Neuronal stem cell (in vitro differentiated cells): ENCODE measurements around the gene UROS.

Source experiments
- DNase-seq: peaks from one replicate; pipeline ENCODE4 v3.0.0-alpha.2; 2013; ENCODE audit warnings: low spot score
- H2AFZ ChIP-seq: one replicate; pipeline ENCODE4 v1.6.1; 2013; ENCODE audit warnings: mild to moderate bottlenecking, low read length, inconsistent platforms
- H2AK5ac ChIP-seq: 2 replicates; pipeline ENCODE4 v1.6.1; 2013; ENCODE audit warnings: low read depth, mild to moderate bottlenecking, inconsistent platforms, low read length, moderate library complexity, mixed read lengths
- H2BK120ac ChIP-seq: 2 replicates; pipeline ENCODE4 v1.6.1; 2013; ENCODE audit warnings: low read depth, mild to moderate bottlenecking, inconsistent platforms, low read length, moderate library complexity, mixed read lengths
- H2BK12ac ChIP-seq: one replicate; pipeline ENCODE4 v1.6.1; 2013; ENCODE audit warnings: low read length, inconsistent platforms
- H2BK15ac ChIP-seq: 2 replicates; pipeline ENCODE4 v1.6.1; 2013; ENCODE audit warnings: mild to moderate bottlenecking, low read length, inconsistent platforms, mixed read lengths
- H2BK5ac ChIP-seq: one replicate; pipeline ENCODE4 v1.6.1; 2013; ENCODE audit warnings: inconsistent platforms, mild to moderate bottlenecking, low read length, moderate library complexity
- H3K14ac ChIP-seq: one replicate; pipeline ENCODE4 v1.6.1; 2013; ENCODE audit warnings: low read length, inconsistent platforms
- H3K18ac ChIP-seq: 2 replicates; pipeline ENCODE4 v1.6.1; 2013; ENCODE audit warnings: low read length, inconsistent platforms
- H3K23ac ChIP-seq: 2 replicates; pipeline ENCODE4 v1.6.1; 2013; ENCODE audit warnings: low read depth, mild to moderate bottlenecking, mixed read lengths, low read length, inconsistent platforms; ENCODE audit not compliant: poor library complexity
- H3K27ac ChIP-seq: replicated peaks from 3 replicates; pipeline ENCODE4 v1.5.1; 2013; ENCODE audit warnings: low read length, inconsistent platforms
- H3K27me3 ChIP-seq, 3 experiments: 2 replicates each; pipeline ENCODE4 v1.6.1; 2013; ENCODE audit warnings: low read length in 3 of 3, mild to moderate bottlenecking in 2 of 3, inconsistent platforms in 1 of 3, low read depth in 1 of 3, mixed read lengths in 1 of 3, moderate library complexity in 1 of 3; ENCODE audit not compliant: control insufficient read depth in 3 of 3, insufficient read depth in 3 of 3
- H3K36me3 ChIP-seq, 2 donors: replicated peaks in 1 of 2; 2 replicates each; pipeline ENCODE4 v1.6.1; 2013; ENCODE audit warnings: low read length in 2 of 2; ENCODE audit not compliant: control insufficient read depth in 2 of 2, insufficient read depth in 2 of 2
- H3K4ac ChIP-seq: 2 replicates; pipeline ENCODE4 v1.6.1; 2013; ENCODE audit warnings: inconsistent platforms, mild to moderate bottlenecking, low read length, moderate library complexity
- H3K4me1 ChIP-seq, 2 donors: 1 replicate in 1 of 2; 2 replicates in 1 of 2; pipeline ENCODE4 v1.6.1; 2013; ENCODE audit warnings: low read length in 2 of 2, low read depth in 1 of 2; ENCODE audit not compliant: control insufficient read depth in 2 of 2, insufficient read depth in 1 of 2
- H3K4me2 ChIP-seq: one replicate; pipeline ENCODE4 v1.6.1; 2013; ENCODE audit warnings: mild to moderate bottlenecking, low read length, inconsistent platforms; ENCODE audit not compliant: insufficient read depth, poor library complexity, severe bottlenecking
- H3K4me3 ChIP-seq, 2 donors: 2 replicates each; pipeline ENCODE4 v1.5.1; 2013; ENCODE audit warnings: low read length in 2 of 2, mild to moderate bottlenecking in 2 of 2, inconsistent platforms in 1 of 2, moderate library complexity in 1 of 2
- H3K79me1 ChIP-seq: one replicate; pipeline ENCODE4 v1.6.1; 2013; ENCODE audit warnings: low read depth, mild to moderate bottlenecking, inconsistent platforms, low read length, moderate library complexity
- H3K9ac ChIP-seq: one replicate; pipeline ENCODE4 v1.6.1; 2013; ENCODE audit warnings: mild to moderate bottlenecking, low read depth, low read length, inconsistent platforms; ENCODE audit not compliant: poor library complexity
- H3K9me3 ChIP-seq, 2 donors: replicated peaks in 1 of 2; 2 replicates each; pipeline versions ENCODE3 to v1.6.1; 2013; ENCODE audit warnings: low read length in 2 of 2, mild to moderate bottlenecking in 2 of 2, inconsistent platforms in 1 of 2, low read depth in 1 of 2, mixed read lengths in 1 of 2, moderate library complexity in 1 of 2; ENCODE audit not compliant: control insufficient read depth in 2 of 2, insufficient read depth in 1 of 2
- H4K8ac ChIP-seq: one replicate; pipeline ENCODE4 v1.6.1; 2013; ENCODE audit warnings: low read depth, mild to moderate bottlenecking, inconsistent platforms, low read length, moderate library complexity
- H4K91ac ChIP-seq: one replicate; pipeline ENCODE4 v1.6.1; 2013; ENCODE audit warnings: low read length, low read depth, mild to moderate bottlenecking, inconsistent platforms; ENCODE audit not compliant: poor library complexity
- WGBS, 2 donors: extraction: QIAGEN DNeasy Blood & Tissue Kit; methylation state at CpG; one replicate each; pipeline ENCODE4 v1.1.7; 2013; ENCODE audit warnings: missing lambda C conversion rate in 2 of 2, mixed read lengths in 1 of 2; ENCODE audit not compliant: insufficient read length in 2 of 2, insufficient replicate concordance in 1 of 2; ENCODE audit errors: extremely low coverage in 2 of 2; 5-methylcytosine and 5-hydroxymethylcytosine counted together

UROS gene

GRCh38 chr10:125840955-125841354 is 17.9 kb upstream of the UROS start:
- no peak overlapping the region for H2BK120ac ChIP-seq
- no peak overlapping the region for H2BK5ac ChIP-seq
- no peak overlapping the region for H3K4me2 ChIP-seq
- H3K27me3 ChIP-seq, result peaks cover 0 to 1% (median 0%) of the 10 kb centered on the region in 3 experiments
- no peaks in the 10 kb centered on the region for H3K79me1 ChIP-seq
- H3K14ac ChIP-seq, result no peak overlapping the region
- no peak for DNase-seq
- no peak overlapping the region for H4K8ac ChIP-seq
- no peak overlapping the region for H2BK12ac ChIP-seq
- H2AFZ ChIP-seq, result no peak overlapping the region
- H3K23ac ChIP-seq, result no peak overlapping the region
- H2BK15ac ChIP-seq, result no peak overlapping the region
- no peak overlapping the region for H3K27ac ChIP-seq
- no peak overlapping the region for H3K18ac ChIP-seq
- H3K36me3 ChIP-seq, result peaks cover 47 to 97% of the 10 kb centered on the region in 2 donors
- no peak overlapping the region for H2AK5ac ChIP-seq
- H4K91ac ChIP-seq, result no peak overlapping the region
- H3K4ac ChIP-seq, result no peak overlapping the region
- no peak overlapping the region for H3K4me3 ChIP-seq
- no peaks in the 10 kb centered on the region for H3K4me1 ChIP-seq
- H3K9ac ChIP-seq, result no peak overlapping the region
- WGBS, 2 donors, result no CpG with 5 or more reads among the region's 3 CpGs
- no peaks in the 10 kb centered on the region for H3K9me3 ChIP-seq

DNA sequence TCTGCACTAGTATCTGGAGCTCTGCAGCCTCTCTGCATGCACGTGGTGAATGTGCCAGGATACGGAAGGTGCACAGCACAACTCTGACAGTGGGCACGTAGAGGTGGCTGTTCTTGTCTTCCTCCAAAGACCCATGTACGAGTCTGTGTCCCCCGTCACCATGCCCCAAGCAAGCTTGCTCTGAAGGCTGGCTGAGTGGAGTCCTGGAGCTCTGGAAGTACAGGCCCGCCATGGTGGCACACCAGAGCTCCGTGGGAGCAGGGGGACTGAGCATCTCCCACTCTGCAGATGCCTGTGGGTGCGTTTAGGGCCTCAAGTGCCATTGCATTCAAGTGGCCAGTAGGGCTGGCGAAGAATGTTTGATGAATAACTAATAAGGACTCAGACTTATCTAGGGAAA is 17.3 kb upstream of the UROS start:
- peaks cover 0 to 1% (median 0%) of the 10 kb centered on the region in 3 experiments for H3K27me3 ChIP-seq
- no peak overlapping the region for H2AFZ ChIP-seq
- H2BK5ac ChIP-seq, result no peak overlapping the region
- no peaks in the 10 kb centered on the region for H3K79me1 ChIP-seq
- H3K27ac ChIP-seq, result no peak overlapping the region
- H2BK12ac ChIP-seq, result no peak overlapping the region
- H4K91ac ChIP-seq, result no peak overlapping the region
- no peaks in the 10 kb centered on the region for H3K4me1 ChIP-seq
- no peak overlapping the region for H2AK5ac ChIP-seq
- H3K23ac ChIP-seq, result no peak overlapping the region
- H3K4me3 ChIP-seq, result no peak overlapping the region
- no peak overlapping the region for H3K9ac ChIP-seq
- no peak overlapping the region for H3K14ac ChIP-seq
- no peak overlapping the region for H3K4ac ChIP-seq
- no peak overlapping the region for H3K4me2 ChIP-seq
- WGBS, 2 donors, result no CpG with 5 or more reads among the region's 9 CpGs
- H4K8ac ChIP-seq, result no peak overlapping the region
- H3K36me3 ChIP-seq, result peaks cover 43 to 97% of the 10 kb centered on the region in 2 donors
- H2BK120ac ChIP-seq, result no peak overlapping the region
- H3K18ac ChIP-seq, result no peak overlapping the region
- H2BK15ac ChIP-seq, result no peak overlapping the region
- H3K9me3 ChIP-seq, result no peaks in the 10 kb centered on the region
- DNase-seq, result no peak

DNA sequence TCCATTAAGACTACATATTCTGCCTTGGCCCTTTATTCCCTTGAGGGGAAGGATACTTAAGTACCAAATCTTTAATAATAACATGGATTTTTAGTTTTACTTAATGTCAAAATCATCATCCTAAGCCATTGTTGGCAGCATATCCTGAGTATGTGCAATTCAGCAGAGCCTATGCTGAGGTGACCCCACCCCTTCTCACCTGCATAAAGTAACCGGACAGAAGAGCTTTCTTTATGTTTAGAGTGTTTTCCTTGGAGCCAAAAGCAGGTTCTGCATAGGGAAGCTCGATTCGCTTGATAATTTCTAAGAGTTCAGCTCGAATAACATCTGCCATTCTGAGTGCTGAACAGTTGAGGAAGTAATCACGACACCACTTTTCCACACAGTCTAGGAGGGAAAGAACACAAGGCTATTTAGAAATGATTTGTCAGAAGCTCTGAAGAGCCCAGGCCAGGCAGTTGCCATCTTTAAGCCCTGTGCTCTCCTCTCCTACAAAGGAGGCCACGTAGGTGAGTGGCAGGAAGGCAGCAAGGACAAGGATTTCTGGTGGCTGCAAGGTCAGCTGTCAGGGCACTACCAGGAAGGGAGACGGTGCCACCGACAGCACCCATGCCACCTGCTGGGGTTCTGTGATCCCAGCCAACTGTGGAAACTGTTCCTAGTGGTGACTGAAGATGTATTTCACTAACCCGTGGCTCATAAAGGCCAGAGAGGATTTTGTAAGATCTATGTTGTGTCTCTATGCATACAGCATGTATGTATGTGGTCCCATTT is 15.9 kb upstream of the UROS start:
- peak overlapping the region; percentile 35 for H3K23ac ChIP-seq
- peaks cover 41 to 95% of the 10 kb centered on the region in 2 donors for H3K36me3 ChIP-seq
- no peaks in the 10 kb centered on the region for H3K4me1 ChIP-seq
- H2BK12ac ChIP-seq, result no peak overlapping the region
- H4K8ac ChIP-seq, result no peak overlapping the region
- H2BK15ac ChIP-seq, result no peak overlapping the region
- H2BK5ac ChIP-seq, result no peak overlapping the region
- no peak overlapping the region for H3K4me3 ChIP-seq
- no peaks in the 10 kb centered on the region for H3K79me1 ChIP-seq
- no peak overlapping the region for H2AFZ ChIP-seq
- WGBS, 2 donors, result no CpG with 5 or more reads among the region's 9 CpGs
- H3K27ac ChIP-seq, result no peak overlapping the region
- H4K91ac ChIP-seq, result no peak overlapping the region
- H3K4ac ChIP-seq, result no peak overlapping the region
- no peak overlapping the region for H3K9ac ChIP-seq
- DNase-seq, result no peak
- no peak overlapping the region for H3K14ac ChIP-seq
- H3K18ac ChIP-seq, result no peak overlapping the region
- H3K27me3 ChIP-seq, result peaks cover 0 to 1% (median 0%) of the 10 kb centered on the region in 3 experiments
- H2AK5ac ChIP-seq, result no peak overlapping the region
- H2BK120ac ChIP-seq, result no peak overlapping the region
- H3K4me2 ChIP-seq, result no peak overlapping the region
- no peaks in the 10 kb centered on the region for H3K9me3 ChIP-seq

GRCh38 chr10:125836746-125837145 is 13.7 kb upstream of the UROS start:
- Histone ChIP-seq H2BK12ac (no peak overlapping the region), H3K18ac (no peak overlapping the region), H4K91ac (no peak overlapping the region), H2BK5ac (no peak overlapping the region), H3K4me1 (no peaks in the 10 kb centered on the region), H2AFZ (no peak overlapping the region), H3K4ac (no peak overlapping the region), H2BK15ac (no peak overlapping the region), H3K4me3 (no peak overlapping the region), H4K8ac (no peak overlapping the region), H3K27me3 (peaks cover 0 to 1% (median 0%) of the 10 kb centered on the region in 3 experiments), H3K79me1 (no peaks in the 10 kb centered on the region), H3K9ac (no peak overlapping the region), H3K14ac (no peak overlapping the region), H3K4me2 (no peak overlapping the region), H3K27ac (no peak overlapping the region), H2AK5ac (no peak overlapping the region), H3K36me3 (peaks cover 46 to 98% of the 10 kb centered on the region in 2 donors), H2BK120ac (no peak overlapping the region), H3K9me3 (no peaks in the 10 kb centered on the region), H3K23ac (no peak overlapping the region)
- DNase-seq, result no peak
- no CpG with 5 or more reads among the region's 2 CpGs for WGBS, 2 donors
